ENCODE data around the gene BIN2. TPM values are rescaled to one million over a fixed set of nuclear protein-coding genes. Genes with fewer than 3 reads are reported as not detected.

BIN2 gene
- total and polyA plus RNA-seq, 9 of the 15 experiments (the other 6 are each of a cell fraction or from before 2014, with no cell fraction given), result 0.04 to 0.39 (median 0.25) TPM; not detected in 1

- TF ChIP-seq, protein P1, sequence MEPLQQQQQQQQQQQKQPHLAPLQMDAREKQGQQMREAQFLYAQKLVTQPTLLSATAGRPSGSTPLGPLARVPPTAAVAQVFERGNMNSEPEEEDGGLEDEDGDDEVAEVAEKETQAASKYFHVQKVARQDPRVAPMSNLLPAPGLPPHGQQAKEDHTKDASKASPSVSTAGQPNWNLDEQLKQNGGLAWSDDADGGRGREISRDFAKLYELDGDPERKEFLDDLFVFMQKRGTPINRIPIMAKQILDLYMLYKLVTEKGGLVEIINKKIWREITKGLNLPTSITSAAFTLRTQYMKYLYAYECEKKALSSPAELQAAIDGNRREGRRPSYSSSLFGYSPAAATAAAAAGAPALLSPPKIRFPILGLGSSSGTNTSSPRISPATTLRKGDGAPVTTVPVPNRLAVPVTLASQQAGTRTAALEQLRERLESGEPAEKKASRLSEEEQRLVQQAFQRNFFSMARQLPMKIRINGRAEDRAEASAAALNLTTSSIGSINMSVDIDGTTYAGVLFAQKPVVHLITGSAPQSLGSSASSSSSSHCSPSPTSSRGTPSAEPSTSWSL (CRISPR knock-in tag; IDR thresholded peaks at IDR 0.05; ENCODE audit: borderline replicate concordance), result no peak
- TF ChIP-seq CHAMP1 (IDR thresholded peaks at IDR 0.05) (no peak; the same call in 1 of the 2 replicates), IFI16 (CRISPR knock-in tag; IDR thresholded peaks at IDR 0.05) (no peak), ERF (CRISPR knock-in tag; IDR thresholded peaks at IDR 0.05) (no peak), GTF2F1 (IDR thresholded peaks at IDR 0.05; ENCODE audit: low read depth, low read length) (no peak), CHD7 (IDR thresholded peaks at IDR 0.05; ENCODE audit: low read depth, low read length) (no peak), TRIM28 (IDR thresholded peaks at IDR 0.05) (peak; percentile 59; the same call in 1 of the 2 replicates), ZNF696 (CRISPR knock-in tag; conservative IDR thresholded peaks at IDR 0.05) (no peak), POLR2G (IDR thresholded peaks at IDR 0.05; ENCODE audit: low read depth, low read length) (no peak)
- TF ChIP-seq, protein P2, sequence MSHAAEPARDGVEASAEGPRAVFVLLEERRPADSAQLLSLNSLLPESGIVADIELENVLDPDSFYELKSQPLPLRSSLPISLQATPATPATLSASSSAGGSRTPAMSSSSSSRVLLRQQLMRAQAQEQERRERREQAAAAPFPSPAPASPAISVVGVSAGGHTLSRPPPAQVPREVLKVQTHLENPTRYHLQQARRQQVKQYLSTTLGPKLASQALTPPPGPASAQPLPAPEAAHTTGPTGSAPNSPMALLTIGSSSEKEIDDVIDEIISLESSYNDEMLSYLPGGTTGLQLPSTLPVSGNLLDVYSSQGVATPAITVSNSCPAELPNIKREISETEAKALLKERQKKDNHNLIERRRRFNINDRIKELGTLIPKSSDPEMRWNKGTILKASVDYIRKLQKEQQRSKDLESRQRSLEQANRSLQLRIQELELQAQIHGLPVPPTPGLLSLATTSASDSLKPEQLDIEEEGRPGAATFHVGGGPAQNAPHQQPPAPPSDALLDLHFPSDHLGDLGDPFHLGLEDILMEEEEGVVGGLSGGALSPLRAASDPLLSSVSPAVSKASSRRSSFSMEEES (CRISPR knock-in tag; IDR thresholded peaks at IDR 0.05), result no peak
These were observed 2.9 kb upstream of the BIN2 start (continued) for GRCh38 chr12:51326698-51327439.

Data from K562 (cell line).